K562 (cell line): ENCODE data around the gene LBR. TPM values are rescaled to one million over a fixed set of nuclear protein-coding genes. Genes with fewer than 3 reads are reported as not detected.

Experiments
- CBFA2T3 ChIP-seq: fragments of 450-650 bp; IDR thresholded peaks from 2 replicates; pipeline ENCODE4 v1.6.1; 2017
- CREM ChIP-seq: IDR thresholded peaks from 2 replicates; pipeline ENCODE4 v1.6.1; 2014; ENCODE audit warnings: antibody characterized with exemption, low read depth
- ETV5 ChIP-seq: sonication (generic); formaldehyde crosslinking; IDR thresholded peaks from 2 replicates; pipeline ENCODE4 v1.4.0; 2020; ENCODE audit warnings: low read depth, mild to moderate bottlenecking, missing genetic modification reagents
- FOXA1 ChIP-seq: fragments of 450-650 bp; IDR thresholded peaks from 2 replicates; pipeline ENCODE4 v1.6.1; 2016; ENCODE audit warnings: mild to moderate bottlenecking, borderline replicate concordance
- FUS ChIP-seq: fragments of 200-400 bp; formaldehyde crosslinking; optimal IDR thresholded peaks from 2 replicates; pipeline ENCODE3; 2017; ENCODE audit warnings: low read depth, low read length
- GTF2E2 ChIP-seq: fragments of 200-800 bp; sonication (Bioruptor generic); IDR thresholded peaks from 2 replicates; pipeline ENCODE4 v1.6.1; 2016; ENCODE audit warnings: missing genetic modification characterization, missing compliant biosample characterization
- HOXB6 ChIP-seq: fragments of 250-450 bp; sonication (Bioruptor Pico); IDR thresholded peaks from 2 replicates; pipeline ENCODE4 v1.5.1; 2022; ENCODE audit warnings: mild to moderate bottlenecking, borderline replicate concordance
- IRF1 ChIP-seq: sonication (generic); formaldehyde crosslinking; IDR thresholded peaks from 2 replicates; pipeline ENCODE4 v1.8.0; 2022; ENCODE audit warnings: missing genetic modification reagents, mild to moderate bottlenecking, borderline replicate concordance
- MAFG ChIP-seq: fragments of 450-650 bp; conservative IDR thresholded peaks from 2 replicates; pipeline ENCODE4 v1.6.1; 2016; ENCODE audit warnings: missing genetic modification characterization, missing compliant biosample characterization
- NFATC3 ChIP-seq: fragments of 450-650 bp; IDR thresholded peaks from 2 replicates; pipeline ENCODE4 v1.6.1; 2017; ENCODE audit warnings: mild to moderate bottlenecking
- NR4A1 ChIP-seq, 2 experiments: fragments of 250-450 bp in 1 of 2; fragments of 450-650 bp in 1 of 2; sonication (Bioruptor Pico) in 1 of 2; IDR thresholded peaks; 2 replicates each; pipeline versions ENCODE4 v1.4.0 to v1.6.1; 2016 to 2020; ENCODE audit warnings: mild to moderate bottlenecking in 2 of 2, missing compliant biosample characterization in 1 of 2, missing genetic modification characterization in 1 of 2, moderate library complexity in 1 of 2
- RBM14 ChIP-seq: fragments of 200-400 bp; formaldehyde crosslinking; IDR thresholded peaks from 2 replicates; pipeline ENCODE4 v1.6.1; 2018; ENCODE audit warnings: low read depth, mild to moderate bottlenecking, low read length, moderate library complexity, borderline replicate concordance; ENCODE audit not compliant: insufficient read depth
- RBM15 ChIP-seq: fragments of 200-400 bp; formaldehyde crosslinking; IDR thresholded peaks from 2 replicates; pipeline ENCODE4 v1.6.1; 2018; ENCODE audit warnings: mild to moderate bottlenecking, low read length, moderate library complexity; ENCODE audit not compliant: insufficient read depth
- TSHZ1 ChIP-seq: fragments of 250-450 bp; sonication (Bioruptor Pico); IDR thresholded peaks from 2 replicates; pipeline ENCODE4 v1.4.0; 2020; ENCODE audit warnings: mild to moderate bottlenecking, moderate library complexity
- YY1 ChIP-seq, 3 experiments: IDR thresholded peaks; 2 replicates each; pipeline ENCODE4 v1.6.1; 2011; ENCODE audit warnings: low read length in 2 of 3, mild to moderate bottlenecking in 2 of 3, moderate library complexity in 2 of 3, borderline replicate concordance in 1 of 3, control low read depth in 1 of 3, low read depth in 1 of 3; ENCODE audit not compliant: insufficient read depth in 3 of 3, insufficient replicate concordance in 2 of 3, control insufficient read depth in 1 of 3, insufficient read length in 1 of 3; ENCODE audit errors: extremely low read depth in 1 of 3
- ZBTB34 ChIP-seq: fragments of 250-450 bp; sonication (Bioruptor Pico); IDR thresholded peaks from 2 replicates; pipeline ENCODE4 v1.8.0; 2021; ENCODE audit warnings: mild to moderate bottlenecking, moderate library complexity
- ZKSCAN3 ChIP-seq: fragments of 250-450 bp; sonication (Bioruptor Pico); IDR thresholded peaks from 2 replicates; pipeline ENCODE4 v1.4.0; 2020
- ZNF146 ChIP-seq: IDR thresholded peaks from one replicate; pipeline ENCODE4 v1.6.1; 2018; ENCODE audit warnings: missing compliant biosample characterization; ENCODE audit not compliant: unreplicated experiment
- ZNF586 ChIP-seq: fragments of 450-650 bp; formaldehyde crosslinking; conservative IDR thresholded peaks from 2 replicates; pipeline ENCODE4 v1.4.0; 2020; ENCODE audit warnings: mild to moderate bottlenecking, moderate library complexity
- ZNF717 ChIP-seq: fragments of 250-450 bp; sonication (Bioruptor Pico); IDR thresholded peaks from 2 replicates; pipeline ENCODE4 v1.5.0; 2021
- ZNF764 ChIP-seq: fragments of 250-450 bp; sonication (Bioruptor Pico); IDR thresholded peaks from 2 replicates; pipeline ENCODE4 v1.4.0; 2020; ENCODE audit warnings: low read depth, mild to moderate bottlenecking, moderate library complexity
- ZSCAN32 ChIP-seq: fragments of 450-650 bp; formaldehyde crosslinking; IDR thresholded peaks from 2 replicates; pipeline ENCODE4 v1.4.0; 2020; ENCODE audit warnings: mild to moderate bottlenecking, moderate library complexity
- polyA plus RNA-seq, 8 experiments: library from polyadenylated mRNA; depleted of rRNA in 4 of 8; stranded (reverse) in 5 of 8; unstranded in 3 of 8; fragments of >200 nt; fragmentation: Nextera tagmentation in 2 of 8; fragmentation: Illumina TruSeq in 1 of 8; extraction: Ambion mirVana in 2 of 8; extraction: Trizol in 1 of 8; gene quantifications; 2 replicates each; pipeline versions ENCODE4 v1.2.1 to v1.2.3, GENCODE V29; 2011 to 2014; ENCODE audit warnings: inconsistent platforms in 1 of 8, missing spikeins in 1 of 8
- total RNA-seq, 7 experiments: library from RNA; depleted of rRNA in 6 of 7; stranded (reverse); fragments of >200 nt in 6 of 7; fragmentation: Illumina TruSeq in 2 of 7; extraction: Trizol in 2 of 7; gene quantifications; 2 replicates each; pipeline versions ENCODE4 v1.2.1 to v1.2.3, GENCODE V29; 2011 to 2021; ENCODE audit warnings: low replicate concordance in 1 of 7

The LBR gene
- total and polyA plus RNA-seq, 9 of the 15 experiments (the other 6 are each of a cell fraction or from before 2014, with no cell fraction given), result 102 to 229 (median 197) TPM

GRCh38 chr1:225428068-225428880 is 436 bp upstream of the LBR start (continued):
- TF ChIP-seq IRF1 (CRISPR knock-in tag), result no peak
- TF ChIP-seq ZBTB34 (CRISPR knock-in tag), result no peak
- no peak for TF ChIP-seq RBM15
- TF ChIP-seq ZKSCAN3, result no peak
- TF ChIP-seq CREM, result peak; percentile 72; the same call in 1 of the 2 replicates
- no peak for TF ChIP-seq ZNF764 (CRISPR knock-in tag)
- TF ChIP-seq TSHZ1 (CRISPR knock-in tag), result no peak
- TF ChIP-seq NR4A1 (CRISPR knock-in tag; IDR thresholded peaks at IDR 0.05), result no peak; the same call in 1 of the 2 replicates
- 0 out of 2 replicates have a peak, but pooled peaks have one; percentile 17 for TF ChIP-seq NR4A1 (tag; IDR thresholded peaks at IDR 0.05)
- TF ChIP-seq ZSCAN32, result no peak
- 0 out of 2 replicates have a peak, but pooled peaks have one; percentile 55 for TF ChIP-seq GTF2E2 (tag)
- 0 out of 2 replicates have a peak, but pooled peaks have one; percentile 87 for TF ChIP-seq NFATC3
- TF ChIP-seq MAFG, result peak; percentile 100
- no peak for TF ChIP-seq FOXA1
- no peak for TF ChIP-seq FUS
- no peak for TF ChIP-seq HOXB6 (CRISPR knock-in tag)
- TF ChIP-seq YY1 (IDR thresholded peaks at IDR 0.05; ENCODE audit: borderline replicate concordance in 1 of 3, control insufficient read depth in 1 of 3, extremely low read depth in 1 of 3, insufficient read depth in 3 of 3, insufficient read length in 1 of 3, insufficient replicate concordance in 2 of 3, low read depth in 1 of 3, low read length in 2 of 3), result peak; percentile 31 to 72 (median 31)
- TF ChIP-seq RBM14, result no peak
- TF ChIP-seq ETV5 (CRISPR knock-in tag), result no peak
- no peak for TF ChIP-seq ZNF586 (CRISPR knock-in tag)
- TF ChIP-seq ZNF146 (CRISPR knock-in tag), result no peak
- peak; percentile 91 for TF ChIP-seq CBFA2T3
- TF ChIP-seq ZNF717, result 0 out of 2 replicates have a peak, but pooled peaks have one; percentile 16
